GM21447 (cell line): Measurements from ENCODE around the gene LRMDA.

Experiments used
- ATAC-seq: cut with Tn5 transposase; IDR thresholded peaks from one replicate; pipeline ENCODE4 v1.9.1; 2021; ENCODE audit not compliant: unreplicated experiment

The LRMDA gene

GRCh38 chr10:76302961-76303630 lies 871.7 kb downstream of the LRMDA start:
- ATAC-seq: no peak

- ATAC-seq: no peak
Observed at GRCh38 chr10:76303682-76304316, 872.4 kb downstream of the LRMDA start.

- ATAC-seq: no peak
Observed at GRCh38 chr10:76305930-76306615, 874.6 kb downstream of the LRMDA start.

GRCh38 chr10:76306856-76307255 lies 875.4 kb downstream of the LRMDA start:
- no peak for ATAC-seq

- ATAC-seq: no peak
Observed at GRCh38 chr10:76309070-76309469, 877.6 kb downstream of the LRMDA start.

- no peak for ATAC-seq
Observed at GRCh38 chr10:76309741-76310587, 878.5 kb downstream of the LRMDA start.

GRCh38 chr10:76310588-76311080 lies 879.2 kb downstream of the LRMDA start:
- no peak for ATAC-seq

GRCh38 chr10:76311752-76312636 lies 880.6 kb downstream of the LRMDA start:
- no peak for ATAC-seq

- no peak for ATAC-seq
Observed at GRCh38 chr10:76315240-76315639, 883.8 kb downstream of the LRMDA start.

GRCh38 chr10:76316234-76316633 lies 884.8 kb downstream of the LRMDA start:
- no peak for ATAC-seq

GRCh38 chr10:76317078-76317477 lies 885.7 kb downstream of the LRMDA start:
- ATAC-seq: no peak

GRCh38 chr10:76318211-76318610 lies 886.8 kb downstream of the LRMDA start:
- ATAC-seq: no peak

GRCh38 chr10:76319661-76320060 lies 888.2 kb downstream of the LRMDA start:
- no peak for ATAC-seq

- ATAC-seq: no peak
Observed at GRCh38 chr10:76324283-76324682, 892.9 kb downstream of the LRMDA start.

- no peak for ATAC-seq
Observed at GRCh38 chr10:76327441-76327840, 896.0 kb downstream of the LRMDA start.

GRCh38 chr10:76328348-76328747 lies 896.9 kb downstream of the LRMDA start:
- ATAC-seq: no peak

GRCh38 chr10:76329891-76330575 lies 898.6 kb downstream of the LRMDA start:
- no peak for ATAC-seq

- ATAC-seq: no peak
Observed at GRCh38 chr10:76331742-76332141, 900.3 kb downstream of the LRMDA start.

- no peak for ATAC-seq
Observed at GRCh38 chr10:76333326-76333725, 901.9 kb downstream of the LRMDA start.

GRCh38 chr10:76333796-76334195 lies 902.4 kb downstream of the LRMDA start:
- ATAC-seq: no peak
